Neural progenitor cell (in vitro differentiated cells): Measurements from ENCODE around the gene RNF166.

Experiments
- CTCF ChIP-seq: fragments of 200-600 bp; sonication (generic); IDR thresholded peaks from 2 replicates; pipeline ENCODE4 v1.5.1; 2017; ENCODE audit warnings: antibody characterized with exemption, mild to moderate bottlenecking
- EZH2 ChIP-seq: fragments of 200-600 bp; sonication (generic); IDR thresholded peaks from 2 replicates; pipeline ENCODE4 v1.6.1; 2017; ENCODE audit warnings: antibody characterized with exemption, mild to moderate bottlenecking, moderate library complexity
- EZH2phosphoT487 ChIP-seq: fragments of 200-600 bp; sonication (generic); IDR thresholded peaks from 2 replicates; pipeline ENCODE4 v1.6.1; 2017; ENCODE audit warnings: antibody characterized with exemption

GRCh38 chr16:88655733-88656281 is 50.4 kb downstream of the RNF166 start:
- TF ChIP-seq CTCF (no peak), EZH2phosphoT487 (no peak), EZH2 (no peak)
